SH-SY5Y (cell line): Measurements from ENCODE around the gene GABRD.

Source experiments
- GATA2 ChIP-seq: IDR thresholded peaks from 2 replicates; pipeline ENCODE4 v1.6.1; 2011; ENCODE audit warnings: mild to moderate bottlenecking, low read depth, low read length
- GATA3 ChIP-seq: IDR thresholded peaks from 2 replicates; pipeline ENCODE4 v1.6.1; 2011; ENCODE audit warnings: low read depth, mild to moderate bottlenecking, low read length, moderate library complexity

DNA sequence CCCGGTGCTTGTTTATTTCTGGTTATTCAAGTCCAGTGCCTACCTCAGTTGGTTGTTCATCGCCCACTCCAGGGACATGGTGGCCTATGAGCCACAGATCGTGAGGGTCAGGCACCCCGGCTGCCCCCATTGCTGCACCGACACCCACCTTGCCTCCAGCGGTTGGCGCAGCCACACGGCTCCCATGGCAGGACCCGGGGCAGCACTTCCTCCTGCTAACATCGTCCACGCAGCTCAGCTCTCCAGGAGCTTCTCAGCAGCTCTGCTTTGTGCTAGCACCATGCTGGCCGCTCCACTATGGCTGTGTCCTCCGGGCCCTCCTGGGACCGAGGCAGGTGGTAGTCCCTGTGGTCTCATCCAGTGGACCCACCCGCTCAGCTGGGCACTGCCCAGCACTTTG, 17.1 kb downstream of the GABRD start:
- TF ChIP-seq GATA2 (no peak), GATA3 (no peak)
